HepG2 (cell line): Measurements from ENCODE around the gene METTL22. TPM values are rescaled to one million over a fixed set of nuclear protein-coding genes. Genes with fewer than 3 reads are reported as not detected.

Source experiments
- ARHGAP35 ChIP-seq: sonication (generic); formaldehyde crosslinking; IDR thresholded peaks from 2 replicates; pipeline ENCODE4 v1.9.0; 2022; ENCODE audit warnings: mild to moderate bottlenecking, inconsistent platforms, moderate library complexity, missing genetic modification reagents, borderline replicate concordance
- DNMT3B ChIP-seq: conservative IDR thresholded peaks from 2 replicates; pipeline ENCODE4 v1.6.1; 2016; ENCODE audit warnings: missing biosample characterization, control low read depth
- FOXP4 ChIP-seq: sonication (generic); formaldehyde crosslinking; IDR thresholded peaks from 2 replicates; pipeline ENCODE4 v1.4.0; 2020; ENCODE audit warnings: missing genetic modification reagents
- GLI4 ChIP-seq: sonication (generic); formaldehyde crosslinking; IDR thresholded peaks from 2 replicates; pipeline ENCODE4 v1.5.1; 2020; ENCODE audit warnings: missing genetic modification reagents, mild to moderate bottlenecking, moderate library complexity, borderline replicate concordance
- HHEX ChIP-seq: IDR thresholded peaks from 2 replicates; pipeline ENCODE4 v1.6.1; 2016; ENCODE audit warnings: control low read depth
- HIVEP1 ChIP-seq: sonication (generic); formaldehyde crosslinking; IDR thresholded peaks from 2 replicates; pipeline ENCODE4 v1.4.0; 2020; ENCODE audit warnings: mild to moderate bottlenecking, missing genetic modification reagents
- HNRNPK ChIP-seq: fragments of 200-400 bp; formaldehyde crosslinking; IDR thresholded peaks from 2 replicates; pipeline ENCODE4 v1.6.1; 2018; ENCODE audit warnings: low read length, low read depth, moderate library complexity, mild to moderate bottlenecking; ENCODE audit not compliant: poor library complexity, severe bottlenecking
- JDP2 ChIP-seq: sonication (generic); formaldehyde crosslinking; IDR thresholded peaks from 2 replicates; pipeline ENCODE4 v1.8.1; 2022; ENCODE audit warnings: missing genetic modification reagents, borderline replicate concordance
- KDM2A ChIP-seq: sonication (generic); formaldehyde crosslinking; IDR thresholded peaks from 2 replicates; pipeline ENCODE4 v1.4.0; 2020; ENCODE audit warnings: low read depth, missing genetic modification reagents, borderline replicate concordance
- MTF1 ChIP-seq: sonication (generic); formaldehyde crosslinking; IDR thresholded peaks from 2 replicates; pipeline ENCODE4 v1.5.0; 2020; ENCODE audit warnings: missing genetic modification reagents
- NFATC3 ChIP-seq: sonication (generic); formaldehyde crosslinking; IDR thresholded peaks from 2 replicates; pipeline ENCODE4 v1.5.1; 2020; ENCODE audit warnings: mild to moderate bottlenecking, missing genetic modification reagents
- NFKB2 ChIP-seq: sonication (generic); formaldehyde crosslinking; IDR thresholded peaks from 2 replicates; pipeline ENCODE4 v1.4.0; 2020; ENCODE audit warnings: missing genetic modification reagents, borderline replicate concordance
- PRDM10 ChIP-seq: sonication (generic); formaldehyde crosslinking; IDR thresholded peaks from 2 replicates; pipeline ENCODE4 v1.4.0; 2020; ENCODE audit warnings: low read depth, missing genetic modification reagents
- UBTF ChIP-seq: sonication (generic); formaldehyde crosslinking; IDR thresholded peaks from 2 replicates; pipeline ENCODE4 v1.4.0; 2020; ENCODE audit warnings: mild to moderate bottlenecking, missing genetic modification reagents
- ZBTB26 ChIP-seq: IDR thresholded peaks from 2 replicates; pipeline ENCODE4 v1.6.1; 2016; ENCODE audit warnings: missing compliant biosample characterization, missing genetic modification reagents, borderline replicate concordance
- ZC3H13 ChIP-seq: sonication (generic); formaldehyde crosslinking; IDR thresholded peaks from 2 replicates; pipeline ENCODE4 v1.8.1; 2023; ENCODE audit warnings: mild to moderate bottlenecking, missing genetic modification reagents, moderate library complexity
- ZNF383 ChIP-seq: sonication (generic); formaldehyde crosslinking; IDR thresholded peaks from 2 replicates; pipeline ENCODE4 v1.4.0; 2020; ENCODE audit warnings: missing genetic modification reagents, mild to moderate bottlenecking, borderline replicate concordance
- ZNF564 ChIP-seq: sonication (generic); formaldehyde crosslinking; IDR thresholded peaks from 2 replicates; pipeline ENCODE4 v1.8.1; 2023; ENCODE audit warnings: mild to moderate bottlenecking, missing genetic modification reagents
- ZNF724P ChIP-seq: sonication (generic); formaldehyde crosslinking; IDR thresholded peaks from 2 replicates; pipeline ENCODE4 v1.8.0; 2022; ENCODE audit warnings: missing genetic modification reagents, borderline replicate concordance
- polyA plus RNA-seq, 8 experiments: library from polyadenylated mRNA; depleted of rRNA in 3 of 8; stranded (reverse) in 7 of 8; unstranded in 1 of 8; fragments of >200 nt; fragmentation: Illumina TruSeq in 4 of 8; extraction: Trizol in 4 of 8; gene quantifications; 2 replicates each; pipeline versions ENCODE4 v1.2.1 to v1.2.3, GENCODE V29; 2011 to 2016; ENCODE audit warnings: low read depth in 4 of 8, missing spikeins in 1 of 8, mixed read lengths in 1 of 8; ENCODE audit not compliant: insufficient read depth in 1 of 8
- total RNA-seq, 5 experiments: library from RNA; depleted of rRNA; stranded (reverse); fragments of >200 nt; fragmentation: Illumina TruSeq; extraction: Trizol; gene quantifications; 2 replicates each; pipeline ENCODE4 v1.2.3, GENCODE V29; 2016; ENCODE audit warnings: low read depth in 1 of 5

Gene METTL22
- total and polyA plus RNA-seq, 2 of the 13 experiments (the other 11 are each of a cell fraction or from before 2014, with no cell fraction given) = 36.2 to 94.8 TPM

GRCh38 chr16:8675183-8676159, 54.0 kb downstream of the METTL22 start (continued):
- TF ChIP-seq FOXP4 (CRISPR knock-in tag) = peak; percentile 67
- TF ChIP-seq ZC3H13 (CRISPR knock-in tag) = no peak
- no peak for TF ChIP-seq UBTF (CRISPR knock-in tag)
- no peak; the same call in 1 of the 2 replicates for TF ChIP-seq ZBTB26 (CRISPR knock-in tag)
- TF ChIP-seq ZNF383 (CRISPR knock-in tag) = no peak
- no peak for TF ChIP-seq ZNF724P (CRISPR knock-in tag)
- peak; percentile 73; the same call in 1 of the 2 replicates for TF ChIP-seq HIVEP1 (CRISPR knock-in tag)
- no peak for TF ChIP-seq GLI4
- no peak for TF ChIP-seq HHEX (CRISPR knock-in tag)
- TF ChIP-seq PRDM10 (CRISPR knock-in tag) = peak; percentile 89
- no peak for TF ChIP-seq NFATC3 (CRISPR knock-in tag)
- no peak for TF ChIP-seq DNMT3B (CRISPR knock-in tag)
- no peak for TF ChIP-seq ZNF564 (CRISPR knock-in tag)
- TF ChIP-seq ARHGAP35 (CRISPR knock-in tag) = no peak
- no peak for TF ChIP-seq JDP2 (CRISPR knock-in tag)
- TF ChIP-seq HNRNPK = no peak
- no peak for TF ChIP-seq MTF1
- peak; percentile 41; the same call in 1 of the 2 replicates for TF ChIP-seq KDM2A
- no peak for TF ChIP-seq NFKB2 (CRISPR knock-in tag)
